ENCODE measurements around the gene BCL2L15.

The BCL2L15 gene

DNA sequence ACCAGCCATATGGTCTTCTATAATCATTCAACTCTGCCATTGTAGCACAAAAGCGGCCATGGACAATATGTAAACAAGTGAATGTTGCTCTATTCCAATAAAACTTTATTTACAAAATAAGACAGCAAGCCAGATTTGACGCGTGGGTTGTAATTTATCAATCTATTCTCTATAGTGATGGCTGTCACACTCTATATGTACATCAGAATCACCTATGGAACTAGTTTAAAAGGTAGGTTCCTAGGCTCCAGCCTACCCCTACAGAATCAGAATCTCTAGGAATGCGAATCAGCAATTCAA, 7.7 kb downstream of the BCL2L15 start:
- Histone ChIP-seq H3K4me3 (ENCODE audit: low read depth, low read length) (no peak overlapping the region), H3K36me3 (ENCODE audit: control insufficient read depth, insufficient read depth, low read length) (no peaks in the 10 kb centered on the region), H3K27ac (no peak overlapping the region), H3K4me1 (no peaks in the 10 kb centered on the region), H3K9me3 (ENCODE audit: control insufficient read depth, low read length) (no peaks in the 10 kb centered on the region), H3K4me2 (ENCODE audit: low read length) (no peak overlapping the region), H3K27me3 (ENCODE audit: control insufficient read depth, insufficient read depth, low read length) (no peaks in the 10 kb centered on the region), H2AFZ (no peak overlapping the region), H3K79me2 (no peaks in the 10 kb centered on the region), H3K9ac (no peak overlapping the region)
- TF ChIP-seq, protein P1, sequence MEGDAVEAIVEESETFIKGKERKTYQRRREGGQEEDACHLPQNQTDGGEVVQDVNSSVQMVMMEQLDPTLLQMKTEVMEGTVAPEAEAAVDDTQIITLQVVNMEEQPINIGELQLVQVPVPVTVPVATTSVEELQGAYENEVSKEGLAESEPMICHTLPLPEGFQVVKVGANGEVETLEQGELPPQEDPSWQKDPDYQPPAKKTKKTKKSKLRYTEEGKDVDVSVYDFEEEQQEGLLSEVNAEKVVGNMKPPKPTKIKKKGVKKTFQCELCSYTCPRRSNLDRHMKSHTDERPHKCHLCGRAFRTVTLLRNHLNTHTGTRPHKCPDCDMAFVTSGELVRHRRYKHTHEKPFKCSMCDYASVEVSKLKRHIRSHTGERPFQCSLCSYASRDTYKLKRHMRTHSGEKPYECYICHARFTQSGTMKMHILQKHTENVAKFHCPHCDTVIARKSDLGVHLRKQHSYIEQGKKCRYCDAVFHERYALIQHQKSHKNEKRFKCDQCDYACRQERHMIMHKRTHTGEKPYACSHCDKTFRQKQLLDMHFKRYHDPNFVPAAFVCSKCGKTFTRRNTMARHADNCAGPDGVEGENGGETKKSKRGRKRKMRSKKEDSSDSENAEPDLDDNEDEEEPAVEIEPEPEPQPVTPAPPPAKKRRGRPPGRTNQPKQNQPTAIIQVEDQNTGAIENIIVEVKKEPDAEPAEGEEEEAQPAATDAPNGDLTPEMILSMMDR (IDR thresholded peaks at IDR 0.05): no peak

DNA sequence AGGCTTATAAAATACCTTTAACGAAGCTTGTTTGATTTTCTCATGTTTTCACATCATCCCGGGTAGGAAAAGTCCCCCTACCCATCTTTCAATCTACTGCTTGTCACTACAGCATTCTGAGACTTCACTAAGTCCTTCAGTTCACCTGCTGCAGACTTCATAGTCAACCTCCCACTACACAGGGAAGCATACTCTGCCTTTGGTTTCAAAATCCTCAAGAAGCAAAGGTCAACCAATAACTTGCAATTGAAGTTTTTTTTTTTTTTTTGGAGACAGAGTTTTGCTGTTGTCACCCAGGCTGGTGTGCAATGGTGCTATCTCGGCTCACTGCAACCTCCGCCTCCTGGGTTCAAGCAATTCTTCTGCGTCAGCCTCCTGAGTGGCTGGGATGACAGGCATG, 11.2 kb downstream of the BCL2L15 start:
- TF ChIP-seq, protein P1 (IDR thresholded peaks at IDR 0.05): no peak
- no peak overlapping the region for H2AFZ ChIP-seq
- H3K4me2 ChIP-seq (ENCODE audit: low read length): no peak overlapping the region
- H3K4me3 ChIP-seq (ENCODE audit: low read depth, low read length): no peak overlapping the region
- no peaks in the 10 kb centered on the region for H3K9me3 ChIP-seq (ENCODE audit: control insufficient read depth, low read length)
- no peaks in the 10 kb centered on the region for H3K4me1 ChIP-seq
- H3K27me3 ChIP-seq (ENCODE audit: control insufficient read depth, insufficient read depth, low read length): no peaks in the 10 kb centered on the region
- H3K27ac ChIP-seq: no peak overlapping the region
- no peaks in the 10 kb centered on the region for H3K36me3 ChIP-seq (ENCODE audit: control insufficient read depth, insufficient read depth, low read length)
- H3K9ac ChIP-seq: no peak overlapping the region
- H3K79me2 ChIP-seq: no peaks in the 10 kb centered on the region

DNA sequence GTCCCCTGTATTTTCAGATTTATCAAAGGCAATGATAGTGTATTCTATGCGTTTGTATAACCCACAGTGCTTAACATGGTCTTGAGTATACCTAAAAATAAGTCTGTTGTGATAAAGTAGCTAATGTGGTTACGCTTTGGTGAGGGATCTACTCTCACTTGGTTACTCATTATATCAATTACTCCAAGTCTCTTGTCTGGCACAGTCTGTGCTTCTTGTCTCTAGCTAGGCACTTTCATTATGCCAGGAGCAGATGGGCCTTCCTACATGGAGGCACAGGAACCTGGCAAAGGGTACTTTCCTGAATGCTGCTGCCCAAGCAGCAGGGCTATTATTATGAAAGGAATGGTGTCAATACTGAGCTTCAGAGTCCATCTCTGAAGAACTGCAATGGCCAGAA, 11.7 kb downstream of the BCL2L15 start:
- H3K4me1 ChIP-seq: no peaks in the 10 kb centered on the region
- no peak overlapping the region for H2AFZ ChIP-seq
- no peak overlapping the region for H3K4me2 ChIP-seq (ENCODE audit: low read length)
- H3K27me3 ChIP-seq (ENCODE audit: control insufficient read depth, insufficient read depth, low read length): no peaks in the 10 kb centered on the region
- H3K9ac ChIP-seq: no peak overlapping the region
- H3K4me3 ChIP-seq (ENCODE audit: low read depth, low read length): no peak overlapping the region
- no peaks in the 10 kb centered on the region for H3K9me3 ChIP-seq (ENCODE audit: control insufficient read depth, low read length)
- TF ChIP-seq, protein P1 (IDR thresholded peaks at IDR 0.05): no peak
- no peaks in the 10 kb centered on the region for H3K79me2 ChIP-seq
- no peaks in the 10 kb centered on the region for H3K36me3 ChIP-seq (ENCODE audit: control insufficient read depth, insufficient read depth, low read length)
- H3K27ac ChIP-seq: no peak overlapping the region

DNA sequence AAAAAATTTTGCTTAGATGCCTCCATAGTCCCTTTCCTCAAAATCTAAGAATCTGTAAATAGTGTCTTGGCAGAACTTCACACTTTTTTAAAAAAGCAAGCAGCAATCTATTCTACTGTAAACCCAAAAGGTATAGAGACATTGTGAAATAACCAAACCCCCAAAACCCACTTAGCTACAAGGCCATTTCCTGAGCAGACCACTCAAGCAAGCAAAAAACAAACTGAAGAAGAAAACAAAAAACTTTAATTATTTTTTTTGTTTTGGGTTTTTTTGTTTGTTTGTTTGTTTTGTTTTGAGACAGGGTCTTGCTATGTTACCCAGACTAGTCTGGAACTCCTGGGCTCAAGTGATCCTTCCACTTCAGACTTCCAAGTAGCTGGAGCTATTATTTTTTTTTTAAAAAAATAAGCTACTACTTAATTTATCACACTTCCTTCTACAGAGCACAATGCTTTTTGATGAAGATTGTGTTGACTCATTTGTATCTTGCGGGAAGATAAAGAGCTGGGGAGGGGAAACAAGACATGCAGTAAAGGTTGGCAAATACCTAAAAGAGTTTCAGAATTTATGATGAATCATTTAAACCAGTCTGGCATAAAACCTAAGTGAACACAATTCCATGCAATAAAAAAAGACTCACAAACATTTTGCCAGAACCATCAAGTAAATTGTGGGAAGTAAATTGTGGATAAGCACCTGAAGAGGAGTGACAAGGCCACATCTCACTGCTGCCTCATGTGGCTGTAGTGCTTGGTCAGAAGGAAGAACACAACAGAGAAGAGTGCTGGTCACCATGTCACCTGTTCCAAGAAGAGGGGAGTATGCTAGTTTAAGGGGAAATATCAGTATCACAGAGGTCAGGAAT, 13.1 kb downstream of the BCL2L15 start:
- no peaks in the 10 kb centered on the region for H3K79me2 ChIP-seq
- H3K27ac ChIP-seq: no peak overlapping the region
- H3K4me3 ChIP-seq (ENCODE audit: low read depth, low read length): no peak overlapping the region
- H3K4me1 ChIP-seq: no peaks in the 10 kb centered on the region
- no peak overlapping the region for H2AFZ ChIP-seq
- no peak overlapping the region for H3K9ac ChIP-seq
- H3K4me2 ChIP-seq (ENCODE audit: low read length): no peak overlapping the region
- no peaks in the 10 kb centered on the region for H3K27me3 ChIP-seq (ENCODE audit: control insufficient read depth, insufficient read depth, low read length)
- no peaks in the 10 kb centered on the region for H3K9me3 ChIP-seq (ENCODE audit: control insufficient read depth, low read length)
- H3K36me3 ChIP-seq (ENCODE audit: control insufficient read depth, insufficient read depth, low read length): no peaks in the 10 kb centered on the region
- TF ChIP-seq, protein P1 (IDR thresholded peaks at IDR 0.05): no peak
